Skeletal muscle tissue (tissue), 4 donors: ENCODE data around the gene MARCHF3. TPM values are rescaled to one million over a fixed set of nuclear protein-coding genes. Genes with fewer than 3 reads are reported as not detected.
"Not testable (repeated sequence)": the region's sequence is repeated elsewhere in the genome, so short reads cannot be mapped to it uniquely, and the experiment has no call there.

Experiments
- H3K27ac ChIP-seq: one replicate; pipeline ENCODE4 v1.7.0; 2013; ENCODE audit warnings: mild to moderate bottlenecking, low read depth, low read length, inconsistent platforms
- H3K27me3 ChIP-seq, 3 donors: one replicate each; pipeline ENCODE4 v1.7.0; 2013; ENCODE audit warnings: low read length in 3 of 3; ENCODE audit not compliant: control insufficient read depth in 3 of 3, insufficient read depth in 3 of 3
- H3K36me3 ChIP-seq, 3 donors: one replicate each; pipeline ENCODE4 v1.7.0; 2013; ENCODE audit warnings: low read length in 3 of 3; ENCODE audit not compliant: control insufficient read depth in 3 of 3, insufficient read depth in 3 of 3
- H3K4me1 ChIP-seq, 3 donors: one replicate each; pipeline ENCODE4 v1.7.0; 2013; ENCODE audit warnings: low read length in 3 of 3, mild to moderate bottlenecking in 3 of 3; ENCODE audit not compliant: control insufficient read depth in 3 of 3, insufficient read depth in 3 of 3
- H3K4me3 ChIP-seq, 3 donors: one replicate each; pipeline ENCODE4 v1.7.0; 2013; ENCODE audit warnings: low read length in 3 of 3
- H3K9ac ChIP-seq, 3 donors: one replicate each; pipeline ENCODE4 v1.7.0; 2013; ENCODE audit warnings: low read length in 3 of 3, mild to moderate bottlenecking in 3 of 3, moderate library complexity in 2 of 3, low read depth in 1 of 3
- H3K9me3 ChIP-seq, 3 donors: one replicate each; pipeline ENCODE4 v1.7.0; 2013; ENCODE audit warnings: low read length in 3 of 3; ENCODE audit not compliant: control insufficient read depth in 3 of 3
- total RNA-seq: library from RNA; depleted of rRNA; stranded (reverse); fragments of >200 nt; gene quantifications from one replicate; pipeline ENCODE4 v1.2.3, GENCODE V29; 2014
- donor health status: Osteomylitis.

Gene MARCHF3
- total RNA-seq, 1 donor from 2014 or later: 18.8 TPM

DNA sequence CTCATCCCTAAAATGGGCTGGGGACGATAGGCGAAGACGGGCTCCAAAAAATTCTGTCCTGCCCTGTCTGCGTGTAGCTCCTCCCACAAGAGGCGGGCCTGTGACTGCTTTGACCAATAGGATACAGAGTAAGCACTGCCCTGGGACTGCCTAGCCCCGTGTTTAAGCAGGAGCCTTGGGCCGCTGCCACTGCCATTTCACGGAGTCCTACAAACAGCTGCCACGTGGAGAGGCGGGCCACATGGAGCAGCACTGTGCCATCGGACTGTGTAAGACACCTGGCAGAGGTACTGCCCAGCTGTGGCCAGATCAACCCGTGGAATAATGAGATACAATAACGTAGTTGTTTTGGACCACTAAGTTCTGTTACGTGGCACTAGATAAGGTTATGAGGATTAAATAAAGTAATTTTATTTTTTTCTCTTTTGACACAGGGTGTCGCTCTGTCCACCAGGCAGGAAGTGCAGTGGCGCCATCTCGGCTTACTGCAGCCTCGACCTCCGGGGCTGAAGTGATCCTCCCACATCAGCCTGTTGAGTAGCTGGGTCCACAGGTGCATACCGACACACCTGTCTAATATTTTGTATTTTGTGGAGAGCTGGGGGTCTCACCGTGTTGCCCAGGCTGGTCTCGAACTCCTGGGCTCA, 166.2 kb downstream of the MARCHF3 start:
- Histone ChIP-seq H3K9ac (peak overlapping the region in 1 of 3 donors; percentile 27), H3K4me1 (peaks cover 4 to 9% (median 6%) of the 10 kb centered on the region in 3 donors), H3K27me3 (no peaks in the 10 kb centered on the region), H3K36me3 (no peaks in the 10 kb centered on the region), H3K27ac (no peak overlapping the region), H3K4me3 (peak overlapping the region; percentile 49 to 66 (median 49)), H3K9me3 (no peaks in the 10 kb centered on the region)

DNA sequence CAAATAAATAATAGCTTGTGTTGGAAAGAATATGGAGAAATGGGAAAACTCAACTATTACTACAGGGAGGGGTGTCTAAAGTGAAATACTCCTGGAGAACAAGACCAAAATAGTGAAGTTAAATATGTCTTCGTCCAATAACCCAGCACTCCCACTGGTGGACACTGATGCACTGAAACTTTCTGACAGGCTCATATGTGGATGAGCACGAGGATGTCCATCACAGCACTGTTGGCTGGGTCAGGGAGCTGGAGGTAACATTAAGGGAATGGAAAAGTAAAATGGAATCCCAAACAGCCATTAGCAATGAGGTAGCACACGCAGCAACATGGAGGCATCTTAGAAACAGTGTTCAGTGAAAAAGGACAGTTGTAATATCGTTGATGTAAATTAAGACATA, 167.0 kb downstream of the MARCHF3 start:
- H3K9me3 ChIP-seq: no peaks in the 10 kb centered on the region
- peaks cover 4 to 9% (median 6%) of the 10 kb centered on the region in 3 donors for H3K4me1 ChIP-seq
- no peaks in the 10 kb centered on the region for H3K36me3 ChIP-seq
- H3K9ac ChIP-seq: no peak overlapping the region
- H3K4me3 ChIP-seq: peak overlapping the region in 2 of 3 donors; percentile 49 to 66
- H3K27ac ChIP-seq: no peak overlapping the region
- no peaks in the 10 kb centered on the region for H3K27me3 ChIP-seq

DNA sequence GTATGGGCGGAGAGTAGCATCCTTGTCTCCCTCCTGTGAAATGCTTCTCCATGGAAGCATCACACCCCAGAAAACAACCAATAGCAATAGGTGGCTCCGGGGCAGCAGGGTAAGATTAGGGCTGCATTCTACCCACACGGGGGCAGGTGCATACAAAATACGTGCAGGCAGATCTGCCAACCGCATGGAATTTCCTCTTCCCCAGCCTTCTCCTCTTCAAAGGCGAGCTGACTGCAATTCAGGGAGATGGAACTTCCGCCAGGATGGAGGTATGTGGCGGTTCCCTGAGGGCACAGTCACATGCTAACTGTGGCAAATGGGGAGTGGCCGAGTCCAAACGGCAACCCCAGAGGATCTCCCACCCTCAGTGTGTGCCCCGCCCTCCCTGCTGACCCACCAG, 171.9 kb downstream of the MARCHF3 start:
- Histone ChIP-seq H3K4me1 (peaks cover 0 to 9% (median 4%) of the 10 kb centered on the region in 3 donors), H3K9ac (no peak overlapping the region), H3K27me3 (peaks cover 0 to 1% (median 0%) of the 10 kb centered on the region in 3 donors), H3K27ac (no peak overlapping the region), H3K36me3 (no peaks in the 10 kb centered on the region), H3K9me3 (no peaks in the 10 kb centered on the region), H3K4me3 (no peak overlapping the region)

DNA sequence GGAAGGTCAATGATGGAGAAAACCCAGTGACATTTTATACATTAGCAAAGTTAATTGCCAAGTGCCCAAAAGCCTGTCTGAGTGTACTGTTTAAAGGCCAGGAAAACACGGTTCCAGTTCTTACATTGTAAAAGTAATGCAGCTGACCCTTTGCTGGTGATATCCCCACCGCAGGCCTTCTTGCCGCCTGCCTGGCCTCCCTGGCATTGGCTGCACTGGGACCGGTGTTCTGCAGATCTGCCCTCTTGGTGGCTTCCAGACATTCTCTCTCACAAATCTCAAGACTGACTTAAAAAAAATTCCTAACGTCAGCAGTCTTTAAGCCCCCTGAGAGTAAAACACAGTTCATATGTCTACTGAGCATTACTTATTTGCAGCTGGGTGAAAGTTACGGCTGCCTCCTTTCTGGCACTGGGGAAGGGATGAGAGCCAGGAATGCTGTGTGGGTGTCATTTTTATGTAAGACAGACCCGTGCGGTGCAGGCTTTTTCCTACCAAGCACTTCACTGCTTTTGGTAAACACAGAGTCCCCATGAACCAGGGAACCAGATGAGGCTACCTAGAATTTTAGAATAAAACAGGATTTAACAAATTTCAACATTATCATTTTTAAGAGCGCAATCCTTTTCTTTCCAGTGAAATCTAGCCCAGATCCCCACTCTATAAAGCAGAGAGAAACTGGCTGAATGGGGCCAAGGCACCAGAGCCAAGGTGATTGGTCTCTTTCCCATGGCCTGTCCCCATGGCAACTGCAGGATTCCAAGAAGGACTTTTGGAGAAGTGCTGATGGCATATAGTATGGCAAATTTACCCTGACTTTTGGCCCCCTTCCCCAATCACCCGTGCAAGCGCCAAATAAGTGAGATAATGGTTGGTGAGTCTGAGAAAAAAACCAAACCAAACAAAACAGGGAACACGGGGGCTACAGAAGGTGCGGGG, 172.6 kb downstream of the MARCHF3 start:
- H3K27ac ChIP-seq: peak overlapping the region; percentile 19
- peaks cover 0 to 5% (median 0%) of the 10 kb centered on the region in 3 donors for H3K27me3 ChIP-seq
- no peaks in the 10 kb centered on the region for H3K36me3 ChIP-seq
- H3K4me3 ChIP-seq: no peak overlapping the region
- H3K9ac ChIP-seq: peak overlapping the region in 1 of 3 donors; percentile 7
- H3K4me1 ChIP-seq: peaks cover 4 to 12% (median 5%) of the 10 kb centered on the region in 3 donors
- H3K9me3 ChIP-seq: no peaks in the 10 kb centered on the region

DNA sequence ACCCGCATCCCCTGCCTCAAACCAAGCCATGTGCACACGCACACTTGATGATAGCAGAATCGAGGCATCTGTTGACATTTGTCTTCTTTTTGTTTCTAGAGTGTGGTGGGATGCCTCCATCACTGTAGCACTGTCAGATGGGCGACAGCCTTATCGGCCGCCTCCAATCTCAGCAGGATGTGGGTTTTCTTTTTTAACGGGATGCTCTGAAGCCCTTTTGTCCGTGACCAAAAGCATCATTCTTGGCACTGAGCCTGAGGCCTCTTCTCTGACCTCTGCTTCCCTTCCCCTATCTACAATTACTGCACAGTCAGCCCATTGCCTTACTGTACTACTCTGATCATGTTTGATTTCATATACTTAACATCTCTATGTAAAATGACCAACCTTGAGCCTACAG, 175.1 kb downstream of the MARCHF3 start:
- Histone ChIP-seq H3K9ac (no peak overlapping the region), H3K4me1 (peaks cover 17 to 30% (median 23%) of the 10 kb centered on the region in 3 donors), H3K27ac (no peak overlapping the region), H3K27me3 (peaks cover 0 to 12% (median 3%) of the 10 kb centered on the region in 3 donors), H3K9me3 (no peaks in the 10 kb centered on the region), H3K36me3 (no peaks in the 10 kb centered on the region), H3K4me3 (no peak overlapping the region)

DNA sequence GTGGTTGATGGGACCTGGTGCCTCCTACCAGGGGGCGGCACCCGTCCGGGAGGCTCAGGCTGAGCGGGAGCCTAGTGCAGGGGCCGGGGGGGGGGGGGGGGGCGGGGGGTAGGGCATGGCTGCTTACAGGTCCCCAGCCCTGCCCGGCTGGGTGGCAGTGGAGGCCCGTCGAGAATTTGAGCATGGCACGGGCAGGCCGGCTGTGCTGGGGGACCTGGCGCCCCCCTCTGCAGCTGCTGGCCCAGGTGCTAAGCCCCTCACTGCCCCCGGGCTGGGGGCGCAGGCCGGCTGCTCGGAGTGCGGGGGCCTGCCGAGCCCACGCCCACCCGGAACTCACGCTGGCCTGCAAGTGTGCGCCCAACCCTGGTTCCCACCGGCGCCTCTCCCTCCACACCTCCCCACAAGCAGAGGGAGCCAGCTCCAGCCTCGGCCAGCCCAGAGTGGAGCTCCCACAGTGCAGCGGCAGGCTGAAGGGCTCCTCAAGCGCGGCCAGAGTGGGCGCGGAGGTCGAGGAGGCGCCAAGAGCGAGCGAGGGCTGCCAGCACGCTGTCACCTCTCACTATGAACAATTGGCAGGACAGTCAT, 175.7 kb downstream of the MARCHF3 start:
- no peaks in the 10 kb centered on the region for H3K9me3 ChIP-seq
- H3K36me3 ChIP-seq: no peaks in the 10 kb centered on the region
- no peak overlapping the region for H3K9ac ChIP-seq
- H3K4me1 ChIP-seq: peaks cover 17 to 30% (median 23%) of the 10 kb centered on the region in 3 donors
- H3K27ac ChIP-seq: no peak overlapping the region
- H3K27me3 ChIP-seq: peaks cover 0 to 12% (median 3%) of the 10 kb centered on the region in 3 donors
- H3K4me3 ChIP-seq: no peak overlapping the region

DNA sequence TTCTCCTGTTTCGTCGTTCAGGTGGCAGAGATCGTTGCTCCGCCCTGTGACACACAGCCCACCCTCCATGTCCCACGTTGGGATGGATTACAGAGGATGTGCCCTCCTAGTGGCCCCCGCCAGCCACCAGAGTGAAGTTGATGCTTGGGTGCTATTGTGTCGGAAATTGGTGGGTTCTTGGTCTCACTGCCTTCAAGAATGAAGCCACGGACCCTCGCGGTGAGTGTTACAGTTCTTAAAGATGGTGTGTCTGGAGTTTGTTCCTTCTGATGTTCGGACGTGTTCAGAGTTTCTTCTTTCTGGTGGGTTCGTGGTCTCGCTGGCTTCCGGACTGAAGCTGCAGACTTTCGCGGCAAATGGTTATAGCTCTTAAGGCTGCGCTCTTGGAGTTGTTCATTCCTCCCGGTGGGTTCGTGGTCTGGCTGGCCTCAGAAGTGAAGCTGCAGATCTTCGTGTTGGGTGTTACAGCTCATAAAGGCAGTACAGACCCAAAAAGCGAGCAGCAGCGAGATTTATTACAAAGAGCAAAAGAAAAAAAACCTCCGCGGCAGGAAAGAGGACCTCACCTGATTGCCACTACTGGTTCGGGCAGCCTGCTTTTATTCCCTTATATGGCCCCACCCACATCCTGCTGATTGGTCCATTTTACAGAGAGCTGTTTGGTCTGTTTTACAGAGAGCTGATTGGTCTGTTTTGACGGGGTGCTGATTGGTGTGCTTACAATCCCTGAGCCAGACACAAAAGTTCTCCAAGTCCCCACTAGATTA, 176.6 kb downstream of the MARCHF3 start:
- H3K9me3 ChIP-seq, H3K27ac ChIP-seq, H3K4me3 ChIP-seq, H3K36me3 ChIP-seq, H3K9ac ChIP-seq: not testable (repeated sequence)
- Histone ChIP-seq H3K4me1 (peaks cover 17 to 30% (median 26%) of the 10 kb centered on the region in 3 donors), H3K27me3 (peaks cover 0 to 12% (median 3%) of the 10 kb centered on the region in 3 donors)

DNA sequence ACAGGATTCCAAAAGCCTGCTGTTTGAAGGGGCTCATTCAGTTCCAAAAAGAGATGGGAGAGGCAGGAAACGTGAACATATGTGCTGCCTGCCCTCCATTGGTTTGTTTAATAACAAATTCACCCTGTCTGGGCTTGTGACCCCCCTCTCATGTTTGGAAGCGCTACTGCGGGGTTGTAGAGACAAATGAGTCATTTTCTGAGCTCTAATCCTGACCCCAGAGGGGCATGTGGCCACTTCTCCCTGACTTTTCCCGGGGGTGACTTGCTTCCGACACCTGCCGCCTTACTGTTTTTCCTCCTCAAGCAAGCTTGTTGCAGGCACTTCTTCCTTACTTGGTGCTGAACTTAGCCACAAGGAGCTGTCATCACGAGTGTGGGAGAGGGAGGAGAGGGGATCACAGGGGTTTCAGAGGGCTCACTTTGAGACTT, 177.5 kb downstream of the MARCHF3 start:
- Histone ChIP-seq H3K9ac (no peak overlapping the region), H3K4me3 (no peak overlapping the region), H3K27ac (peak overlapping the region; percentile 76)

DNA sequence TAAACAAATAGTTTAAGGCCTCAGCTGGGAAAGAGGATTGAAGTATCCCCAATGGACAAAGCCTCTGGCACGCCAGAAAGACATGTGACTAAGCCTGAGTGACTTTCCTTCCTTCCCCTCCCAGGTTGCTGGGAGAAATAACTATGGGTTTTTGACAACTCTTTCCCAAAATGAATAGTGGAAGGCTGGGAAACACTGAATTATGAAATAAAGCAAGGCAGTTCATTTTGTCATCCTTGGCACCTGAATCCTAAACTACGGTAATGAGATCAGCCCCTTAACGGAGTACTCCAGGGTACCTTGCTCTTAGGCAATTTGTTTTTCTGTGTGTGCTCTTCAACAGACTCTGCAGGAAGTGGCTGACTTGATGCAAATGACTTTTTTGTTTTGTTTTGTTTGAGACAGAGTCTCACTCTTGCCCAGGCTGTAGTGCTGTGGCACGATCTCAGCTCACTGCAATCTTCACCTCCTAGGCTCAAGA, 178.2 kb downstream of the MARCHF3 start:
- no peaks in the 10 kb centered on the region for H3K9me3 ChIP-seq
- no peaks in the 10 kb centered on the region for H3K36me3 ChIP-seq
- H3K27me3 ChIP-seq: peaks cover 0 to 12% (median 3%) of the 10 kb centered on the region in 3 donors
- H3K4me1 ChIP-seq: peaks cover 13 to 32% (median 24%) of the 10 kb centered on the region in 3 donors
- peak overlapping the region; percentile 76 for H3K27ac ChIP-seq
- H3K4me3 ChIP-seq: peak overlapping the region; percentile 21 to 60 (median 58)
- no peak overlapping the region for H3K9ac ChIP-seq

More for the DNA sequence above, 177.5 kb downstream of the MARCHF3 start:
- peaks cover 0 to 12% (median 3%) of the 10 kb centered on the region in 3 donors for H3K27me3 ChIP-seq
- H3K9me3 ChIP-seq: no peaks in the 10 kb centered on the region
- peaks cover 15 to 32% (median 30%) of the 10 kb centered on the region in 3 donors for H3K4me1 ChIP-seq
- no peaks in the 10 kb centered on the region for H3K36me3 ChIP-seq
